ENCODE results near the gene BCL2L11.

Gene BCL2L11

GRCh38 chr2:111127351-111127750 is 6.6 kb downstream of the BCL2L11 start:
- no peaks in the 10 kb centered on the region for H3K27me3 ChIP-seq
- H3K4me1 ChIP-seq = no peaks in the 10 kb centered on the region
- H3K4me3 ChIP-seq (ENCODE audit: low read depth, low read length) = no peak overlapping the region
- no peaks in the 10 kb centered on the region for H3K9me3 ChIP-seq
- peaks cover 20% of the 10 kb centered on the region for H3K36me3 ChIP-seq
- TF ChIP-seq, protein P1, sequence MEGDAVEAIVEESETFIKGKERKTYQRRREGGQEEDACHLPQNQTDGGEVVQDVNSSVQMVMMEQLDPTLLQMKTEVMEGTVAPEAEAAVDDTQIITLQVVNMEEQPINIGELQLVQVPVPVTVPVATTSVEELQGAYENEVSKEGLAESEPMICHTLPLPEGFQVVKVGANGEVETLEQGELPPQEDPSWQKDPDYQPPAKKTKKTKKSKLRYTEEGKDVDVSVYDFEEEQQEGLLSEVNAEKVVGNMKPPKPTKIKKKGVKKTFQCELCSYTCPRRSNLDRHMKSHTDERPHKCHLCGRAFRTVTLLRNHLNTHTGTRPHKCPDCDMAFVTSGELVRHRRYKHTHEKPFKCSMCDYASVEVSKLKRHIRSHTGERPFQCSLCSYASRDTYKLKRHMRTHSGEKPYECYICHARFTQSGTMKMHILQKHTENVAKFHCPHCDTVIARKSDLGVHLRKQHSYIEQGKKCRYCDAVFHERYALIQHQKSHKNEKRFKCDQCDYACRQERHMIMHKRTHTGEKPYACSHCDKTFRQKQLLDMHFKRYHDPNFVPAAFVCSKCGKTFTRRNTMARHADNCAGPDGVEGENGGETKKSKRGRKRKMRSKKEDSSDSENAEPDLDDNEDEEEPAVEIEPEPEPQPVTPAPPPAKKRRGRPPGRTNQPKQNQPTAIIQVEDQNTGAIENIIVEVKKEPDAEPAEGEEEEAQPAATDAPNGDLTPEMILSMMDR (IDR thresholded peaks at IDR 0.05; ENCODE audit: low read depth, low read length) = no peak
- DNase-seq = no peak

GRCh38 chr2:111128096-111128495 is 7.4 kb downstream of the BCL2L11 start:
- Histone ChIP-seq H3K27me3 (no peaks in the 10 kb centered on the region), H3K4me3 (ENCODE audit: low read depth, low read length) (no peak overlapping the region), H3K9me3 (no peaks in the 10 kb centered on the region), H3K36me3 (peaks cover 20% of the 10 kb centered on the region), H3K4me1 (no peaks in the 10 kb centered on the region)
- TF ChIP-seq, protein P1 (IDR thresholded peaks at IDR 0.05; ENCODE audit: low read depth, low read length) = no peak
- DNase-seq = no peak

DNA sequence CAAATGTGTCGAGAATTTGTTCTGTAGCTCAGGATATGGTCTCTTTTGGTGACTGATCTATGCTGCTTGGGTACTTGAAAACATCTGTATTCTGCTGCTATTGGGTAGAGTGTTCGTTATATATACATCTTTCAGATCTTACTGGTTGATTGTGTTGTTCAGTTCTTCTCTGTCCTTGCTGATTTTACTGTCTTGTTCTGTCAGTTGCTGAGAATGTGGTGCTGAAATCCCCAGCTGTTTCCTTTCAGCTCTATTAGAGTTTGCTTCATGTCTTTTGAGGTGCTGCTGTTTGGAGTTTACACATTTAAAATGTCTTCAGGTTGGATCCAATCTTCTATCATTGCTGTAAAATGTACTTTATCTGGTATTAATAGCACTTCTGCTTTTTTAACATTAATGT is 12.9 kb downstream of the BCL2L11 start:
- no peaks in the 10 kb centered on the region for H3K9me3 ChIP-seq
- peaks cover 4% of the 10 kb centered on the region for H3K36me3 ChIP-seq
- no peaks in the 10 kb centered on the region for H3K4me1 ChIP-seq
- TF ChIP-seq, protein P1 (IDR thresholded peaks at IDR 0.05; ENCODE audit: low read depth, low read length) = no peak
- H3K27me3 ChIP-seq = no peaks in the 10 kb centered on the region
- DNase-seq = no peak
- H3K4me3 ChIP-seq (ENCODE audit: low read depth, low read length) = no peak overlapping the region

GRCh38 chr2:111134055-111134454 is 13.3 kb downstream of the BCL2L11 start:
- no peaks in the 10 kb centered on the region for H3K4me1 ChIP-seq
- no peaks in the 10 kb centered on the region for H3K9me3 ChIP-seq
- no peak overlapping the region for H3K4me3 ChIP-seq (ENCODE audit: low read depth, low read length)
- TF ChIP-seq, protein P1 (IDR thresholded peaks at IDR 0.05; ENCODE audit: low read depth, low read length) = no peak
- peaks cover 4% of the 10 kb centered on the region for H3K36me3 ChIP-seq
- H3K27me3 ChIP-seq = no peaks in the 10 kb centered on the region
- no peak for DNase-seq

GRCh38 chr2:111135237-111135909 is 14.7 kb downstream of the BCL2L11 start:
- no peak for DNase-seq
- Histone ChIP-seq H3K4me1 (no peaks in the 10 kb centered on the region), H3K9me3 (no peaks in the 10 kb centered on the region), H3K27me3 (no peaks in the 10 kb centered on the region), H3K36me3 (no peaks in the 10 kb centered on the region), H3K4me3 (ENCODE audit: low read depth, low read length) (no peak overlapping the region)
- TF ChIP-seq, protein P1 (IDR thresholded peaks at IDR 0.05; ENCODE audit: low read depth, low read length) = no peak

DNA sequence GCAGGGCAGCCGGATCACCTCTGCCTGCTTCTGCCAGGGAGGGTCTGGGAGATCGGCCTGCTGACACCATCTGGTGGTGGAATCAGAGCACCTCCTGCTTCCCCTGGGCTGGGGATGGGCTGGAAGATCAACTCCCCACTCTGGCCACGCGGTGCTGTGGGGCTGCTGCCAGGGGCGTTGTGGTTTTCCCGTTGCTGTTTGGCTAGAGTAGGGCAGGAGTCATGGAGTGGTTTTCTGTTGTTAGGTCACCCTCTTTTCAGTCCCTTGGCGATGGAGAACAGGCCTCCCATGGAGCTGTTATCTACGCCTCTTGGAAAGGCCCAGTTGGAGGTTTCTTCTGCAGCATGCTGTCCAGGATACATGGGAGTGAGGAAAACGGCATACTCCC is 15.2 kb downstream of the BCL2L11 start:
- no peaks in the 10 kb centered on the region for H3K27me3 ChIP-seq
- H3K4me3 ChIP-seq (ENCODE audit: low read depth, low read length) = no peak overlapping the region
- DNase-seq = peak; percentile 32
- peaks cover under 1% of the 10 kb centered on the region; the same call in 1 of the 2 replicates for H3K36me3 ChIP-seq
- H3K4me1 ChIP-seq = no peaks in the 10 kb centered on the region
- H3K9me3 ChIP-seq = no peaks in the 10 kb centered on the region
- TF ChIP-seq, protein P1 (IDR thresholded peaks at IDR 0.05; ENCODE audit: low read depth, low read length) = 0 out of 2 replicates have a peak, but pooled peaks have one; percentile 24
